ENCODE results near the gene LPAR4. TPM values are rescaled to one million over a fixed set of nuclear protein-coding genes. Genes with fewer than 3 reads are reported as not detected.

LPAR4 gene
- total RNA-seq, 1 experiment from 2014 or later: 6.4 TPM

GRCh38 chrX:78748846-78749245, 1.3 kb downstream of the LPAR4 start:
- H3K14ac ChIP-seq (ENCODE audit: insufficient read depth, low read length): no peak overlapping the region
- Mint-ChIP-seq H3K36me3 (ENCODE audit: insufficient read depth in 1 of 3, low read depth in 3 of 3) (peaks cover 0 to 4% (median 0%) of the 10 kb centered on the region in 3 experiments; a peak in 4 of 7 replicates), H3K9me3 (peaks cover 58 to 64% of the 10 kb centered on the region in 2 experiments), H3K4me1 (peaks cover 34% of the 10 kb centered on the region in 2 experiments), H3K27me3 (ENCODE audit: low read depth) (no peaks in the 10 kb centered on the region; the same call in 1 of the 2 replicates), H3K4me3 (peak overlapping the region; percentile 28 to 50), H3K27ac (peak overlapping the region in 2 of 3 experiments; percentile 4 to 46; a peak in 3 of 7 replicates)
- H2BK20ac ChIP-seq (ENCODE audit: low read depth, low read length, poor library complexity, severe bottlenecking): no peak overlapping the region
- H3K27me3 ChIP-seq (ENCODE audit: insufficient read depth, low read length): no peaks in the 10 kb centered on the region
- H4K5ac ChIP-seq (ENCODE audit: insufficient read length, low read depth, low read length): no peak overlapping the region
- no CpG with 5 or more reads among the region's 2 CpGs for WGBS (ENCODE audit: extremely low coverage, insufficient read length, low lambda C conversion rate)
- no peak overlapping the region for H3K27ac ChIP-seq (ENCODE audit: insufficient read length, low read depth, low read length)
- H2BK5ac ChIP-seq (ENCODE audit: insufficient read length, low read length): no peak overlapping the region
- no peak overlapping the region for H3T11ph ChIP-seq (ENCODE audit: low read length)
- H3K9ac ChIP-seq (ENCODE audit: extremely low read depth, insufficient read length, low read length): no peak overlapping the region
- no peak overlapping the region for H2BK120ac ChIP-seq (ENCODE audit: low read depth, low read length, poor library complexity, severe bottlenecking)
- H3K4me2 ChIP-seq (ENCODE audit: insufficient read depth, insufficient read length, low read length): peak overlapping the region; percentile 9
- peaks cover under 1% of the 10 kb centered on the region for H3K9me3 ChIP-seq (ENCODE audit: control insufficient read depth, low read depth, low read length)
- H3K56ac ChIP-seq (ENCODE audit: insufficient read length, low read depth, low read length): no peak overlapping the region
- no peak for DNase-seq
- no peak overlapping the region for H2BK15ac ChIP-seq (ENCODE audit: low read depth, low read length)
- no peak overlapping the region for H4K91ac ChIP-seq (ENCODE audit: insufficient read length, low read depth, low read length)
- no peak overlapping the region for H3K23ac ChIP-seq (ENCODE audit: insufficient read length, low read depth, low read length)
- TF ChIP-seq, protein P1, sequence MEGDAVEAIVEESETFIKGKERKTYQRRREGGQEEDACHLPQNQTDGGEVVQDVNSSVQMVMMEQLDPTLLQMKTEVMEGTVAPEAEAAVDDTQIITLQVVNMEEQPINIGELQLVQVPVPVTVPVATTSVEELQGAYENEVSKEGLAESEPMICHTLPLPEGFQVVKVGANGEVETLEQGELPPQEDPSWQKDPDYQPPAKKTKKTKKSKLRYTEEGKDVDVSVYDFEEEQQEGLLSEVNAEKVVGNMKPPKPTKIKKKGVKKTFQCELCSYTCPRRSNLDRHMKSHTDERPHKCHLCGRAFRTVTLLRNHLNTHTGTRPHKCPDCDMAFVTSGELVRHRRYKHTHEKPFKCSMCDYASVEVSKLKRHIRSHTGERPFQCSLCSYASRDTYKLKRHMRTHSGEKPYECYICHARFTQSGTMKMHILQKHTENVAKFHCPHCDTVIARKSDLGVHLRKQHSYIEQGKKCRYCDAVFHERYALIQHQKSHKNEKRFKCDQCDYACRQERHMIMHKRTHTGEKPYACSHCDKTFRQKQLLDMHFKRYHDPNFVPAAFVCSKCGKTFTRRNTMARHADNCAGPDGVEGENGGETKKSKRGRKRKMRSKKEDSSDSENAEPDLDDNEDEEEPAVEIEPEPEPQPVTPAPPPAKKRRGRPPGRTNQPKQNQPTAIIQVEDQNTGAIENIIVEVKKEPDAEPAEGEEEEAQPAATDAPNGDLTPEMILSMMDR (conservative IDR thresholded peaks at IDR 0.05): no peak
- H3K23me2 ChIP-seq (ENCODE audit: insufficient read length, low read depth, low read length, poor library complexity, severe bottlenecking): no peaks in the 10 kb centered on the region
- H3K4ac ChIP-seq (ENCODE audit: low read depth, low read length): no peak overlapping the region
- no peaks in the 10 kb centered on the region for H4K20me1 ChIP-seq (ENCODE audit: control insufficient read depth, insufficient read depth, insufficient read length)
- no peak overlapping the region for H4K8ac ChIP-seq (replicated peaks; ENCODE audit: insufficient read length, low read depth, low read length)
- H2AK5ac ChIP-seq (ENCODE audit: insufficient read length, low read length): no peak overlapping the region
- peaks cover 2% of the 10 kb centered on the region; the same call in 1 of the 2 replicates for H3K4me1 ChIP-seq (ENCODE audit: insufficient read depth, low read length)
- no peak overlapping the region for H2BK12ac ChIP-seq (ENCODE audit: insufficient read length, low read depth, low read length)
- H3K18ac ChIP-seq (ENCODE audit: insufficient read length, low read depth, low read length): no peak overlapping the region
- no peaks in the 10 kb centered on the region for H3K79me2 ChIP-seq (ENCODE audit: insufficient read depth, low read length)
- H3K79me1 ChIP-seq (ENCODE audit: insufficient read depth, low read depth, low read length, poor library complexity, severe bottlenecking): no peaks in the 10 kb centered on the region
- H2AFZ ChIP-seq (ENCODE audit: low read length): no peak overlapping the region
